Stimulated activated CD4-positive, alpha-beta T cell treated with anti-CD3 and anti-CD28 coated beads, Interleukin-12 subunit alpha, Interleukin-12 subunit beta, amount 100 ng/mL, for 48 hours (primary cell): ENCODE data around the gene SIGLEC7.

Source experiments
- DNase-seq, 3 donors: peaks; one replicate each; pipeline ENCODE4 v3.0.0-alpha.2; 2020; ENCODE audit warnings: low read depth in 2 of 3, low spot score in 1 of 3

Gene SIGLEC7

DNA sequence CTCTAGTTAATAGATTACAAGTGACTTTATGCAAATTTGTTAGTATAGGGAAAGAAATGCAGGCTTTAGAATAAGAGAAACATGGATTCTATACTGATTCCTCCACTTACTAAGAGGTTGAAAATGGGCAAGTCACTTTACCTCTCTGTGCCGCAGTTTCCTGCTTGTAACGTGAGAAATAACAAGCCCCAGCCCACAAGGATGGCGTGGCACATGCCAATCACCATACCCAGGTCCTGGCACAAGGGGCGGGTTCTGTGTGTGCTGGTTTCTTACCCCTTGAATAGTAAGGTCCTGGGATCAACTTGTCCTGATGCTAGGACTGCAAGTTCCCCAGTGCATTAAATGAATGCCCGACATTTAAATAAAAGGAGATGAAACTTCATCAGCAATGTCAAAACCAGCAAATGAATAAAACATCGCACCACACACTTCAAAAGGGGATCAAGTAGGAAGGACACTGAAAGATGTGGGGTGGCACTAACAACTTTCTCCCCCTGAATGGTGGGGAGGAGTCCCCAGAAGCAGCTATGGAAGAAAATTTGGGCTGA lies 25.3 kb upstream of the SIGLEC7 start:
- DNase-seq = no peak

DNA sequence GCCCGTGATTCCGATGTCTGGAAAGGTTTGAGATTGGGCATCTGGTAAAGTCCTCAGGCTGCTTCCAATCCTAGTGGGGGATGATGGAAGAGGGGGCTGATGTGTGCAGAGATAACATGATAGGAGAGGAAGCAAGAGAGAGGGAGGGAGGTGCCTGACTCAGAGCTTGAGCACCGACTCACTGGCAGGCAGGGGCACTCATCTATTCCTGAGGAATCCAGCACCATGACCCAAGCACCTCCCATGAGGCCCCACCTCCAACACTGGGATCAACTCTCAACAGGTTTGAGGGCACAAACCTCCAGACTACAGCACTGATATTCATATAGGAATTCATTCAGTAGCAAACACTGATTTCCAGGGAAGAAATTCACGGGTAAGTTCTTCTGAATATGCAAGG lies 23.0 kb upstream of the SIGLEC7 start:
- no peak for DNase-seq

DNA sequence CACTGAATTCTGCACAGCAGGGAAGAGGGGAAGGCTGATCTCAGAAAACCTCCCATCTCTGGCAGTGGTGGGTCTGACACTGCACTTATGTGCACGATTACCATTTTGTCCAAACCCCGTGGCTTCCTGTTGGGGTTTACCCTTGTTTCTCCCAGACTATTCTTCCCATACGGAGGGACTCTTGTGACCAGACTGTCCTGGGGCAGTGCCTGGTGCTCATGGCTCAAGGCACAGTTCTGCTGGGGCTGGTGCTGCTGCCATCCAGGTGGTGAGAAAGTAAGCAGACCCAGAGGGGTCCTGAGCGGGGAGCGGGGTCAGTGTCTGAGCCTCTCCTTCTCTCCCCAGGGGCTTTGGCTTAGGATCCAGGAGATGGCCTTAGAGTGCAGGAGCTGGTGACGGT lies 22.5 kb upstream of the SIGLEC7 start:
- DNase-seq = no peak

DNA sequence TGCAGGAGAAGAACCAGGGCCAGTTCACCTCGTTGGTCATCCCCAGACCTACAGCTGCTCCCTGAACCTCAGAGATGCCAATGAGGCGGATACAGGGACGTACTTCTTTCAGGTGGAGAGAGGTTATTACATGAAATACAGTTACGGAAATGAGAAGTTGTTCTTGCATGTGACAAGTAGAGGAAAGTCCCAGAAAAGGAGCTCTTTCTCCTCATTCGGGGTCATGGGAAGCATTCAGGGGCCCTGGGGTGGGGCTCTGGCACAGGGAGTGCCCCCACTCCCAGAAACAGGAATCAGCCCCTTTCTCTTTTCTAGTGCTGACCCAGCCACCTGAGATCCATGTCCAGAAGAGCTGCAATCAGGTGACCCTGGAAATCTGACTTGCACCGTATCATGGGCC lies 21.9 kb upstream of the SIGLEC7 start:
- DNase-seq = no peak

DNA sequence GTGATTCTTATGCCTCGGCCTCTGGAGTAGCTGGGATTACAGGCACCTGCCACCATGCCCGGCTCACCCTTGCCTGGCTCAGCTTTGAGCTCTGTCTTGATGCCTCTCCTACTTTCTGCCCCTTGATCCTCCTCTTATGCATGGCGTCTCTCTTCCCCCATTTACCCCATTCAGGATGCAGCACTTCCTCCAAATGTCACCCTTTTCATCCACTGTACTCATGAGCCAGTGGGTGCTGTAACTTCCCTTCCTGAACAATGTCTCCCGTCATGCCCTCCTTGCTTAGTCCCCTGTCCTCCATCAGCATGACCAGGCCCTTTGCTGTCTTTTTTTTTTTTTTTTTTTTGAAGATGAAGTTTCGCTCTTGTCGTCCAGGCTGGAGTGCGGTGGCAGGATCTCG lies 20.8 kb upstream of the SIGLEC7 start:
- DNase-seq = no peak

DNA sequence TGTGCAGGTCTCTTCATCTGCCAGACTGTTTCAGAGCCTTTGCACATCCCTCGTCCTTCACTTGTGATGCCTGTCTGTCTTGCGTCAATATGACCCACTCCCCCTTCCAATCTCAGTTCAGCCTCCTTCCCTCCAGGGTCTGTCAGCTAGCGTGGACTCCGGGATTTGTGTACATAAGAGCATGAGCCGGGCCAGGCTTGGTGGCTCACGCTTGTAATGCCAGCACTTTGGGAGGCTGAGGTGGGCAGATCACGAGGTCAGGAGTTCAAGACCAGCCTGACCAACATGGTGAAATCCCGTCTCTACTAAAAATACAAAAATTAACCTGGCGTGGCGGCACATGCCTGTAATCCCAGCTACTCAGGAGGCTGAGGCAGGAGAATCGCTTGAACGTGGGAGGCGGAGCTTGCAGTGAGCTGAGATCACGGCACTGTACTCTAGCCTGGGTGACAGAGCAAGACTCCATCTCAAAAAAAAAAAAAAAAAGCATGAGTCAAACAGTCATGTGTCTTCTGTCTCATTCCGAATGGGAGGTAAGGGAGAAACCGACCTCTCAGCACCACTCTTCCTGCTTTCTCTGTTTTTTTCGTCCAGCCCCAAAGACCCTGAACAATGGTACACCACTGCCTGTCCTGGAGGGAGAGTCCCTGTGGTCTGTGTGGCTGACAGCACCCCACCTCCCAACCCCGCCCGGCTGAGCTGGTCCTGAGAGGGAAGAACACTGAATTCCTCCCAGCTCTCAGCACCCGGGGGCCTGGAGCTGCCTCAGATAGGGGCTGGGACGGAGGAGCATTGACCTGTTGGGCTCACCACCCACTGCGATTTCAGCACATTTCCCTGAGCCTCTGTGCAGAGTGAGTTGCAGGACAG lies 19.8 kb upstream of the SIGLEC7 start:
- no peak for DNase-seq

DNA sequence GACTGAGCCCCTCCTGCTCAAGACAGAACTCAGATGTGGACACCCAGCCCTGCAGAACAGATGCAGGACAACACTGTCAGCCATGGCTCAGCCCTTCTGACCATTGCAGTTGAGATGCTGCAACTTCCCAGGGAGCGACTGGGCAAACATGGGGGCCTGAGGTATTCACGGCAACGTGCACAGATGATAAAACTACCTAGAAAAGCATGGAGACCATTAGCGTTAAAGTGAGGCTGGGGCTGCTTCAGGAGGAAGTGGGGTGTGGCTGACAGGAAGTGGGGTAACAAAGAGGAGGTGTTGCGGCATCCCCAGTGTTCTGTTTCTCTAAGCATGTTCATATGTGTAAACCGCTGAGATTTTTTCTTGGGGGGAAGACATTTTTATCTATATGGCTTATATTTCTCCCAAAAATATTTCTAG lies 18.7 kb upstream of the SIGLEC7 start:
- DNase-seq = peak in 1 of 3 donors; percentile 18

DNA sequence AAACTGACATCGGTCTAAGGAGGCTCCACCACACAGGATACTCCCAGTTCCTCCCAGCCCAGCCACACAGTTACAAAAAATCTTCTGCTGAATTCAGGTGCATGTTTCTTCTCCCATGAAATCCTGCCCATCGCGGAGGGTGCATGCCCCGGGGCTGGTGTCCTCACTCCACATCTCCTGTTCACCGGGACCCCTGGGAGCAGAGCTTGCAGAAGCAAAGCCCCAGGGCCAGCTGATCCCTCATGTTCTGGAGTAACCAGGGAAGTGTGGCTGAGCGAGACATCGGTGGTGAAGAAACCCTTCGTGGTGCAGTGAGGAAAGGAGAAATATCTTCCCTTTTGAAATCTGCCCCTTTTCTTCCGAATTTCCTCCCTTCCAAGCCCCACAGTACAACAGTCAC lies 18.3 kb upstream of the SIGLEC7 start:
- DNase-seq = no peak

DNA sequence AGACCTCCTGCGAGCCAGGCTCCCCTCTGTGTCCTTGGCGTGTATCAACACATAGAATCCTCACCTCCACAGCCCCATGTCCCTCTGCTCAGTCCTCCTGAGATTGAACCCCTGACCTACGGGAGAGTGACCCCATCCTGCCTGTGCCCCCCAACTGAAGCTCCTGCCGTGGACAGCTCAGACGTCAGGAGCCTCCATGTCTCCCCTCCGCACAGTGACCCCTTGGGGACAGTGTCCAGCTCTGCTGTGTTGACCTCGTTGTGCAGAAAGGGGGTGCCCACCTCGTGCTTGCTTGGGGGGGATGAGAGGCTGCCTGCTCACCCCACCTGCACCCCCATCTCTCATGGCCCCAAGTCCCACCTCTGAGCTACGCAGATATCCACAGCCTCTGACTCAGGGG lies 17.9 kb upstream of the SIGLEC7 start:
- no peak for DNase-seq

DNA sequence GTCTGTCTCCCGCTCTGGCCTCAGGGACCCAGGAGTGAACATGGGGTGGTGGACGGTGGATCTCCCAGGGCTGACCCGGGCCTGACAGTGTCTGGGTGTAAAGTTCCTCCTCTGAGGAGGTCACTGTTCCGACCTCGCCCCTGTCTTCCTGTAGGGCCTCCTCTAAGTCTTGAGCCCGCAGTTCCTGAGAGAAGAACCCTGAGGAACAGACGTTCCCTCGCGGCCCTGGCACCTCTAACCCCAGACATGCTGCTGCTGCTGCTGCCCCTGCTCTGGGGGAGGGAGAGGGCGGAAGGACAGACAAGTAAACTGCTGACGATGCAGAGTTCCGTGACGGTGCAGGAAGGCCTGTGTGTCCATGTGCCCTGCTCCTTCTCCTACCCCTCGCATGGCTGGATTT lies 17.4 kb upstream of the SIGLEC7 start, which contains the start of gene SIGLEC9:
SIGLEC9 (plus strand) TSS at position 178 of the 400 bp plus-strand sequence; CDS start at position 247, 69 bp downstream.
- DNase-seq = no peak

DNA sequence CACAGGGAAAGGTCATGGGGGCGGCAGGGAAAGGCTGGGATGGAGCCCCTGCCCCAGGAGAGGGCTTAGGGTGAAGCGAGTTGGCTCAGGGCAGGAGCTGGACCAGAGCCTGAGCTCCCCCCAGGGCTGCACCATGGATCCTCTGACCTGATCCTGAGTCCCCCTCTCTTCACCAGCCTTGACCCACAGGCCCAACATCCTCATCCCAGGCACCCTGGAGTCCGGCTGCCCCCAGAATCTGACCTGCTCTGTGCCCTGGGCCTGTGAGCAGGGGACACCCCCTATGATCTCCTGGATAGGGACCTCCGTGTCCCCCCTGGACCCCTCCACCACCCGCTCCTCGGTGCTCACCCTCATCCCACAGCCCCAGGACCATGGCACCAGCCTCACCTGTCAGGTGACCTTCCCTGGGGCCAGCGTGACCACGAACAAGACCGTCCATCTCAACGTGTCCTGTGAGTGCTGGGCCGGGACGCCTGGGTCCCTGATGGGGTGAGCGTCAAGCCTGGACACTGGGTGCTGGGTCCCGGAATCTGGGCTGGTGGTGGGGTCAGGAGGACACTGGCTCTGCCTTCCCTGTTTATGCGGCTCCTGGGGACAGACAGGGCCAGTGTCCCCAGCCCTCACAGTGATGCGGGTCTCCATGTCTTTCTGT lies 16.6 kb upstream of the SIGLEC7 start:
- no peak for DNase-seq

DNA sequence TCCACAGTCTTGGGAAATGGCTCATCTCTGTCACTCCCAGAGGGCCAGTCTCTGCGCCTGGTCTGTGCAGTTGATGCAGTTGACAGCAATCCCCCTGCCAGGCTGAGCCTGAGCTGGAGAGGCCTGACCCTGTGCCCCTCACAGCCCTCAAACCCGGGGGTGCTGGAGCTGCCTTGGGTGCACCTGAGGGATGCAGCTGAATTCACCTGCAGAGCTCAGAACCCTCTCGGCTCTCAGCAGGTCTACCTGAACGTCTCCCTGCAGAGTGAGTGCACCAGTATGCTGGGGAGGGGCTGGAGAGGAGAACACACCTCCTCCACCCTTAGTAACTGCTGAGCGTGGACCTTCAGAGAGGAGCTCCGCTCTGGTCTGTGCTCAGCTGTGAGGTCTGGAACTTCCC lies 15.1 kb upstream of the SIGLEC7 start:
- DNase-seq = no peak

DNA sequence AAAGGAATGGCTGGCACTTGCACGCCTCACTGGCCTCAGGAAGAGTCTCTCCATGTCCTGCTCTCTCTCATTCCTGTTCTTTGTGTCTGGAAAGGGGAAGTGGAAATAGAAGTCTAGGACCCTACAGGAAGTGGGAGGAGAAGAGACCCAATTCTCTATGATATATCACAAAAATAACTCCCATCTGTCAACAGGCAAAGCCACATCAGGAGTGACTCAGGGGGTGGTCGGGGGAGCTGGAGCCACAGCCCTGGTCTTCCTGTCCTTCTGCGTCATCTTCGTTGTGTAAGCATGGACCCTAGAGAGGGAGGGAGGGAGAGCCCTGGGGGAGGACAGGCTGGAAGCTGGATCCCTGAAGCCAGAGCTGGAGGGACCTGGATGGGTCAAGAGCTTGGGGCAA lies 14.3 kb upstream of the SIGLEC7 start:
- DNase-seq = no peak

DNA sequence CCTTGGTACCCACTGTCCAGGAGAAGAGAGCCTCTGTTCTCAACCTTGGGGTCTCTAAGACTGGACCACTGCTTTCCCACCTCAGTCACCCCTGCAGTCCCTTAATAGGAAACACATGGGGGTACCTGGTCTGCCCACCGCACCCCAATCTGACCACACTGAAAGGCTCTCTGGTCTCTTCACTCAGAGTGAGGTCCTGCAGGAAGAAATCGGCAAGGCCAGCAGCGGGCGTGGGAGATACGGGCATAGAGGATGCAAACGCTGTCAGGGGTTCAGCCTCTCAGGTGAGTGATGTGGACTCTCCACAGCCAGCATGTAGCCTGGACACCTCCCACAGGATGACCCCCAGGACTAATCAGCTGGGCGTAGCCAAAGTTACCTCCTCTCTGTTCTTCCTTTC lies 13.9 kb upstream of the SIGLEC7 start:
- DNase-seq = no peak

DNA sequence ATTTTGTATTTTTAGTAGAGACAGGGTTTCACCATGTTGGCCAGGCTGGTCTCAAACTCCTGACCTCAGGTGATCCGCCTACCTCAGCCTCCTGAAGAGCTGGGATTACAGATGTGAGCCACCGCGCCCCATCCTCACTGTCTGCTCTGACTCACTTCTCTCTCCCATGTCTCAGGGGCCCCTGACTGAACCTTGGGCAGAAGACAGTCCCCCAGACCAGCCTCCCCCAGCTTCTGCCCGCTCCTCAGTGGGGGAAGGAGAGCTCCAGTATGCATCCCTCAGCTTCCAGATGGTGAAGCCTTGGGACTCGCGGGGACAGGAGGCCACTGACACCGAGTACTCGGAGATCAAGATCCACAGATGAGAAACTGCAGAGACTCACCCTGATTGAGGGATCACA lies 12.4 kb upstream of the SIGLEC7 start:
- no peak for DNase-seq

DNA sequence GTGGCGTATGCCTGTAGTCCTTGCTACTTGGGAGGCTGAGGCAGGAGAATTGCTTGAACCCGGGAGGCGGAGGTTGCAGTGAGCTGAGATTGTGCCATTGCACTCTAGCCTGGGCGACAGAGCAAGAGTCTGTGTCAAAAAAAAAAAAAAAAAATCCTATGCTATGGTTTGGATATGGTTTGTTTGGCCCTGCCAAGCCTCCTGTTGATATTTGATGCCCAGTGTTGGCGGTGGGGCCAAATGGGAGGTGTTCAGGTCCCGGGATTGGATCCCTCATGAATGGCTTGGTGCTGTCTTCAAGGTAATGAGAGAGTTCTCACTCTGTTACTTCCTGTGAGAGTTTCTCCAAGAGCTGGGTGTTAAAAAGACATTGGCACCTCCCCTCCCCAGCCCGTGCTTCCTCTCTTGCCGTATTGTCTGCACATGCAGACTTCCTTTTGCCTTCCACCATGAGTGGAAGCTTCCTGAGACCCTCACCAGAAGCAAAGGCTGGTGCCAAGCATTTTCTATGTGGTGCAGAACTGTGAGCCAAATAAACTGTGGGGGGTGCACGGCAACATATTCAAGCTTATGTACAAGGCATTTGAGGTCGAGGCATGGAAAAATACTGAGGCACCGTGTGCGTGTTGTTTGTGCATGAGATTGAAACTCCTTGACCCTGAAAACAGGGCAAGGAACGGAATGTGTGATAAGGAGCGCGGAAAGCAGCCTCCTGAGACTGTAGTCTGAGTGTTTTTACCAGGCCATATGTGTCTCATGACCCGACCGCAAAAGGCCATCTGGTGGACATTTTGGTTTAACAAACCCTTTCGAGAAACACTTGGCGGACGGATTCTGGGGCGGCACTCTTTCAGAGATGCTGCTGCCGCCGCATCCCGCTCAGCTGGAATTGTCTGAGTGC lies 10.1 kb upstream of the SIGLEC7 start:
- DNase-seq = peak in 1 of 3 donors; percentile 17

DNA sequence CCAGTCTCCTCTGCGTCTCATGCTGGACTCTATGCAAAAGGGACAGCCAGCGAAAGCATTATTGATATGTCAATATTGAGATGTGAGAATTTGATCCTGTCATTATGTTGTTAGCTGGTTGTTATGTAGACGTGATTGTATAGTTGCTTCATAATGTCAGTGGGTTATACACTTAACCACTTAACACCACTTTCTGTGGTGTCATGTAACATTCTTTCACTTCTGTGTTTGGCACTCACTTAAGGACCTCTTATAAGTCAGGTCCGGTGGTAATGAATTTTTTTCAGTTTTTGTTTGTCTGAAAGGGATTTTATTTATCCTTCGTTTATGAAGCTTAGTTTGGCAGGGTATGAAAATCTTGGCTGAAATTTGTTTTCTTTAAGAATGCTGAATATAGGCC lies 7.1 kb upstream of the SIGLEC7 start:
- no peak for DNase-seq

DNA sequence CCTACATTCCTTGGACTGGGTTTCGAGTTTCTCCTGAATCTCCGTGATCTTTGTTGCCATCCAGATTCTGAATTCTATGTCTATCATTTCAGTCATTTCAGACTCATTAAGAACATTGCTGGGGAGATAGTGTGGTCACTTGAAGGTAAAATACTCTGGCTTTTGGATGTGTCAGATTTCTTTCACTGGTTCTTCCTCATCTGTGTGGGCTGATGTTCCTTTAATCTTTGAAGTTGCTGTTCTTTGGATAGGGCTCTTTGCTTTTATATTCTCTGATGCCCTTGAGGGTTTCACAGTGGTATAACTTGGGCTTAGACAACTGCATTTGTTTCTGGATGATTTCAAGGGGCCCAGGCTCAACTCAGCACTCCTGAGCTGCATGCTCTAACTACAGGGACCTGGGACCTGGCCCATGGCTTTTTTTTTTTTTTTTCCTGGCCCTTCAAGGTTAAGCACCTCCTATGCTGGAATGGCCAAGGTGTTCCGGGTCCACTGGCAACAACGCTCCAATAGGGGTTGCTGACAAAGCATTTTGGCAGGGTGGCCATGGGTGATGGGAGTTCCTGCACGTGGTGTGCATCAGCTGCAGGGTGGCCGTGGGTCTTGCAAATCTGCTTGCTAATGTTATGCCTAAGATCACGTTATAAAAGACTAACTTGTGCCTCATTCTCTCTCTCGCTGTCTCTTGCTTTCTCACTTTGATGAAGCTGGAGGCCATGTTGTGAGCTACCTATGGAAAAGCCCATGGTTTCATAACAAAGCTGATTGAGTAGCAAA lies 5.9 kb upstream of the SIGLEC7 start:
- DNase-seq = no peak

DNA sequence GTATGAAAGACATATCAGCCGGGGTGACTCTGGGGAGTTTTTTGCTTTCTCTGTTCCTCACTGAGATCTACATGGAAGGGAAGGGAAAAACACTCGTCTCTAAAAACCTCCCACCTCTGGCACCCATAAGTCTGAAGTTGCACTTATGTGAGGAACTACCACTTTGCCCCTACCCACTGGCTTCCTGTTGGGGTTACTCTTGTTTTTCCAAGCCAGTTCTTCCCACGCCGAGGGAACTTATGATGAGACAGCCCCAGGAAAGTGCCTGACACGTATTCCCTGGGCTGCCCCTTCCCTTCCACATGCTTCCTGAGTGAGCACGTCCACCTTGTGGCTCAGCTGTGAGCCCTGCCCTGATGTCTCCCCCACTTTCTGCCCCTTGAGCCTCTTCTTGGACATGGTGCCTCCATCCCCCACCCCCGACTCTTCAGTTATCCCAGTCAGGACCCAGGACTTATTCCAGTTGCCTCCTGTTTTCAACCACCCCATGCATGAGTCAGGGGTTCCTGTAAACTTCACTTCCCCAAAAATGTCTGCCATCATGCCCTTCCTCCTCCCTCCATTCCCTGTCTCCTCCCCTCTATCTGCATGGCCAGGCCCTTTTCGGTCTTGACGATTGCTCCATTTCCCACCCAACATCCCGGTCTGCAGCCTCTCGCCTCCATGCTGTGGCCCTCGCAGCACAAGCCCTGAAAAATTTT lies 5.1 kb upstream of the SIGLEC7 start:
- no peak for DNase-seq
